ENCODE data around the gene PKP1. TPM values are rescaled to one million over a fixed set of nuclear protein-coding genes. Genes with fewer than 3 reads are reported as not detected.

PKP1 gene
- total and polyA plus RNA-seq, 2 donors (not counting 3 experiments of a cell fraction or from before 2014, with no cell fraction given), result 0.01 TPM; not detected in 1

DNA sequence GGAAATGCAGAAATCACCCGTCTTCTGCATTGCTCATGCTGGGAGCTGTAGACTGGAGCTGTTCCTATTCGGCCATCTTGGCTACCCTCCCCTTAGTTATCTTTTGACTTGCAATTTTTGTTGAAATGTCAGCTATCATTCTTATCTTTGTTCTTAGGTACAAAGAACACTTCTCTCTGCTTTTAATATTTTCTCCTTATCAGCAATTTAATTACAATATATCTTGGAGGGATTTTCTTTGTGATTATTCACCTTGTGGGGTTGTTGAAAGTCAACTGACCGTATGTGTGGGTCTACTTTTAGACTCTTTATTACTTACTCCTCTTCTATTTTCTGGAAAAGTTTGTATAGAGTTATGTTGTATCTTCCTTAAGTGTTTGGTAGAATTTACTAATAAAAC lies 43.1 kb upstream of the PKP1 start:
- H3K4me1 ChIP-seq (ENCODE audit: control insufficient read depth, extremely low read depth, insufficient read depth, low read length), result peaks cover 3% of the 10 kb centered on the region
- H3K9ac ChIP-seq (replicated peaks; ENCODE audit: extremely low read depth, insufficient read depth, low read length), result no peak overlapping the region
- dilution Hi-C loops (cut with MboI; ENCODE audit: extremely low pct_ligation_motif_present, low sequenced_read_pairs), result no loop called here
- no peaks in the 10 kb centered on the region for H3K9me3 ChIP-seq (replicated peaks; ENCODE audit: control insufficient read depth, insufficient read depth, low read length)
- no peak for DNase-seq (ENCODE audit: low read depth, low spot score)
- intact Hi-C loops (cut with micrococcal nuclease), result no loop called here
- CTCF ChIA-PET, result interaction anchor here (1.7 kb wide), 2 partner anchors 14 to 17 kb away, joined by 5 to 6 read pairs; no protein-coding TSS in a partner anchor
- H3K27ac ChIP-seq (ENCODE audit: insufficient read depth, low read depth, low read length), result no peak overlapping the region
- H2AFZ ChIP-seq (ENCODE audit: low read depth, low read length), result no peak overlapping the region
- TF ChIP-seq GATA2 (IDR thresholded peaks at IDR 0.05; ENCODE audit: insufficient read depth, insufficient read length, low read depth, low read length), result no peak
- no peak for TF ChIP-seq JUN (IDR thresholded peaks at IDR 0.05; ENCODE audit: borderline replicate concordance, insufficient read depth, insufficient read length, low read depth)
- TF ChIP-seq MYC (IDR thresholded peaks at IDR 0.05; ENCODE audit: low read depth, low read length), result no peak
- TF ChIP-seq FOS (IDR thresholded peaks at IDR 0.05; ENCODE audit: borderline replicate concordance, insufficient read depth, low read length), result no peak
- TF ChIP-seq POLR2A (IDR thresholded peaks at IDR 0.05; ENCODE audit: low read depth, low read length), result no peak
- no peak for TF ChIP-seq EZH2 (IDR thresholded peaks at IDR 0.05; ENCODE audit: borderline replicate concordance, low read depth, low read length, severe bottlenecking)
- TF ChIP-seq, protein P1, sequence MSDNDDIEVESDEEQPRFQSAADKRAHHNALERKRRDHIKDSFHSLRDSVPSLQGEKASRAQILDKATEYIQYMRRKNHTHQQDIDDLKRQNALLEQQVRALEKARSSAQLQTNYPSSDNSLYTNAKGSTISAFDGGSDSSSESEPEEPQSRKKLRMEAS (IDR thresholded peaks at IDR 0.05; ENCODE audit: insufficient read depth, insufficient read length), result no peak
- TF ChIP-seq, protein P2, sequence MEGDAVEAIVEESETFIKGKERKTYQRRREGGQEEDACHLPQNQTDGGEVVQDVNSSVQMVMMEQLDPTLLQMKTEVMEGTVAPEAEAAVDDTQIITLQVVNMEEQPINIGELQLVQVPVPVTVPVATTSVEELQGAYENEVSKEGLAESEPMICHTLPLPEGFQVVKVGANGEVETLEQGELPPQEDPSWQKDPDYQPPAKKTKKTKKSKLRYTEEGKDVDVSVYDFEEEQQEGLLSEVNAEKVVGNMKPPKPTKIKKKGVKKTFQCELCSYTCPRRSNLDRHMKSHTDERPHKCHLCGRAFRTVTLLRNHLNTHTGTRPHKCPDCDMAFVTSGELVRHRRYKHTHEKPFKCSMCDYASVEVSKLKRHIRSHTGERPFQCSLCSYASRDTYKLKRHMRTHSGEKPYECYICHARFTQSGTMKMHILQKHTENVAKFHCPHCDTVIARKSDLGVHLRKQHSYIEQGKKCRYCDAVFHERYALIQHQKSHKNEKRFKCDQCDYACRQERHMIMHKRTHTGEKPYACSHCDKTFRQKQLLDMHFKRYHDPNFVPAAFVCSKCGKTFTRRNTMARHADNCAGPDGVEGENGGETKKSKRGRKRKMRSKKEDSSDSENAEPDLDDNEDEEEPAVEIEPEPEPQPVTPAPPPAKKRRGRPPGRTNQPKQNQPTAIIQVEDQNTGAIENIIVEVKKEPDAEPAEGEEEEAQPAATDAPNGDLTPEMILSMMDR (IDR thresholded peaks at IDR 0.05; ENCODE audit: extremely low read depth in 1 of 2, insufficient read depth in 1 of 2, low read depth in 1 of 2, low read length in 2 of 2), result no peak
- H3K4me2 ChIP-seq (ENCODE audit: insufficient read depth, low read length), result no peak overlapping the region
- no TSS peak for BruUV-seq (replicated peaks)
- H3K27me3 ChIP-seq (ENCODE audit: control insufficient read depth in 2 of 2, insufficient read depth in 2 of 2, low read length in 2 of 2), result peaks cover 8 to 41% of the 10 kb centered on the region in 2 experiments
- no peak overlapping the region for H3K4me3 ChIP-seq (replicated peaks in 1 of 3; ENCODE audit: insufficient read depth in 1 of 3, low read depth in 1 of 3, low read length in 3 of 3)
- no peak for FAIRE-seq
- POLR2A ChIA-PET, result no interaction called here
- H3K9me1 ChIP-seq (replicated peaks; ENCODE audit: control insufficient read depth, extremely low read depth, insufficient read depth, low read length), result no peaks in the 10 kb centered on the region
- H4K20me1 ChIP-seq (replicated peaks; ENCODE audit: control insufficient read depth, extremely low read depth, insufficient read depth, low read length), result no peaks in the 10 kb centered on the region
- no peaks in the 10 kb centered on the region for H3K79me2 ChIP-seq (ENCODE audit: control insufficient read depth, insufficient read depth, low read length)
- no peaks in the 10 kb centered on the region for H3K36me3 ChIP-seq (ENCODE audit: control insufficient read depth in 2 of 2, extremely low read depth in 1 of 2, insufficient read depth in 2 of 2, low read length in 2 of 2)
